ENCODE results near the gene RER1.
"Not testable (repeated sequence)": the region's sequence is repeated elsewhere in the genome, so short reads cannot be mapped to it uniquely, and the experiment has no call there.

RER1 gene

DNA sequence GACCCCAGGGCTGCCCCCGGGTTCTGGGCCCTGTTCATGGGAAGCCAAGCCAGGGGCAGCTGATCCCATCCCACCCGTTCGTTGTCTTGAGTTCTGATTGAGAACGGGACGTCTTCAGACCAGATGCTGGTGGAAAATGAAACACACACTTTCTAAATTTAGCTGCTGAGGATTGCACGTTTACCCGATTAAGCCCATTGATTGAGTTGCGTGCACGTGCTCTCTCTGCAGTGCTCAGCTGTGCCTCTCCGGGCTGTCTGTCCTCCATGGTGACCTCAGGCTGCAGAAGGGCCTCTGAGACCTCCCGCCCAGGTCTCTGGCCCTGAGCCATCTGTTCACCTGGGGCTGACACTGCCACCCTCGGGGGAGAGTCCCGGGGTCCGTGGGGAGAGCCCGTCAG, 47.7 kb downstream of the RER1 start:
- Histone ChIP-seq H3K9ac (ENCODE audit: low read depth, low read length) (no peak overlapping the region), H3K9me3 (ENCODE audit: insufficient read depth, low read depth, low read length) (no peaks in the 10 kb centered on the region), H3K27ac (ENCODE audit: low read length) (no peak overlapping the region), H3K36me3 (ENCODE audit: insufficient read depth, low read depth, low read length) (no peaks in the 10 kb centered on the region), H3K4me3 (ENCODE audit: low read length) (no peak overlapping the region), H3K27me3 (ENCODE audit: insufficient read depth, low read length) (peaks cover 30% of the 10 kb centered on the region), H3K4me1 (ENCODE audit: insufficient read depth, low read length) (no peaks in the 10 kb centered on the region)

DNA sequence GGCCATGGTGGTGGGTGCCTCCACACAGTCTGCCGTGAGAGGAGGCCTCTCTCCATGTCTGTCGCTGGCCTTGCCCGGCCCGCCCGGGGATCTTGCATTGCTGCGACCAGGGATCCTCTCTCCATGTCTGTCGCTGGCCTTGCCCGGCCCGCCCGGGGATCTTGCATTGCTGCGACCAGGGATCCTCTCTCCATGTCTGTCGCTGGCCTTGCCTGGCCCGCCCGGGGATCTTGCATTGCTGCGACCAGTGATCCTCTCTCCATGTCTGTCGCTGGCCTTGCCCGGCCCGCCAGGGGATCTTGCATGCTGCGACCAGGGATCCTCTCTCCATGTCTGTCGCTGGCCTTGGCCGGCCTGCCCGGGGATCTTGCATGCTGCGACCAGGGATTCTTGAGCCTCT, 48.7 kb downstream of the RER1 start:
- H3K4me1 ChIP-seq (ENCODE audit: insufficient read depth, low read length); H3K4me3 ChIP-seq (ENCODE audit: low read length); H3K36me3 ChIP-seq (ENCODE audit: insufficient read depth, low read depth, low read length); H3K9ac ChIP-seq (ENCODE audit: low read depth, low read length); H3K27ac ChIP-seq (ENCODE audit: low read length); H3K9me3 ChIP-seq (ENCODE audit: insufficient read depth, low read depth, low read length): not testable (repeated sequence)
- H3K27me3 ChIP-seq (ENCODE audit: insufficient read depth, low read length), result peaks cover 39% of the 10 kb centered on the region

DNA sequence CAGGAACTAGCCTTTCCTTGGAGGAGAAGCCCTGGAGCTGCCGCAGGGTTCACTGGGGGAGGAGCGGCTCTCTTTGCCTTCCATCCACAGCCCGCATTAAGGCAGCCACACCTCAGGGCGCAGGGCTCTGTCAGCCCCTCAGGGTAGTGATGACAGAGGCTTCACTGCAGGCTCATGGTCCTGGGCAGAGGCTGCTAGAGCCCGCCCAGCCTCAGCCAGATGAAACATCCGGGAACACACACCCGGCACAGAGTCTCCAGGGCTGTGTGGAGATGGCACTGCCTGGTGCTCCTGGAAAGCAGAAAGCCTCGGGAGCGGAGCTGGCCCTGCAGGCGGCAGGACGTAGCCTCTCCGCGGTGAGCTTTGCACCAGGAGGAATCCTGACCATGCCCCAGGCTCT, 50.1 kb downstream of the RER1 start:
- no peaks in the 10 kb centered on the region for H3K9me3 ChIP-seq (ENCODE audit: insufficient read depth, low read depth, low read length)
- peaks cover 45% of the 10 kb centered on the region for H3K27me3 ChIP-seq (ENCODE audit: insufficient read depth, low read length)
- no peaks in the 10 kb centered on the region; the same call in 1 of the 2 replicates for H3K4me1 ChIP-seq (ENCODE audit: insufficient read depth, low read length)
- no peaks in the 10 kb centered on the region for H3K36me3 ChIP-seq (ENCODE audit: insufficient read depth, low read depth, low read length)
- no peak overlapping the region for H3K27ac ChIP-seq (ENCODE audit: low read length)
- H3K9ac ChIP-seq (ENCODE audit: low read depth, low read length), result no peak overlapping the region
- H3K4me3 ChIP-seq (ENCODE audit: low read length), result no peak overlapping the region

DNA sequence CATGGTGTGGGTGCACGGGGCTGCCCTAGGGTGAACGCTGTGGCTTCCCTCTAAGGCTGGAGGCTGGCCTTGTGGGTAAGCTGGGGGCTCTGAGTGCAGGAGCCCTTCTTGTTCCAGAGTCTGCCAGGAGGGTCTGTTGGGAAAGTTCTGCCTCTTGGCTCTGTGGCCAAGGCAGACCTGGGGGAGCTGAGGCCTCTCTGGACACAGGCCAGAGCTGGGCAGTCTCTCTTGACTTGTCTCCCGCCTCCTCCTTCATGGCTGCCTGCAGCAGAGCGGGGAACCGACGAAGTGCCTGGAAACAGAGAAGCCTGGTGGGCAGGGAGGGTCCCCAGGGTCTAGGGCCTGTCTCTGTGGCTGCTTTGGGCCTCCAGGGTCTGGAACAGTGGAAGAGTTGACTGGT, 51.0 kb downstream of the RER1 start:
- no peak overlapping the region for H3K9ac ChIP-seq (ENCODE audit: low read depth, low read length)
- H3K9me3 ChIP-seq (ENCODE audit: insufficient read depth, low read depth, low read length), result no peaks in the 10 kb centered on the region
- no peak overlapping the region for H3K27ac ChIP-seq (ENCODE audit: low read length)
- no peaks in the 10 kb centered on the region for H3K36me3 ChIP-seq (ENCODE audit: insufficient read depth, low read depth, low read length)
- peaks cover 45% of the 10 kb centered on the region for H3K27me3 ChIP-seq (ENCODE audit: insufficient read depth, low read length)
- peaks cover 5% of the 10 kb centered on the region; the same call in 1 of the 2 replicates for H3K4me1 ChIP-seq (ENCODE audit: insufficient read depth, low read length)
- no peak overlapping the region for H3K4me3 ChIP-seq (ENCODE audit: low read length)

DNA sequence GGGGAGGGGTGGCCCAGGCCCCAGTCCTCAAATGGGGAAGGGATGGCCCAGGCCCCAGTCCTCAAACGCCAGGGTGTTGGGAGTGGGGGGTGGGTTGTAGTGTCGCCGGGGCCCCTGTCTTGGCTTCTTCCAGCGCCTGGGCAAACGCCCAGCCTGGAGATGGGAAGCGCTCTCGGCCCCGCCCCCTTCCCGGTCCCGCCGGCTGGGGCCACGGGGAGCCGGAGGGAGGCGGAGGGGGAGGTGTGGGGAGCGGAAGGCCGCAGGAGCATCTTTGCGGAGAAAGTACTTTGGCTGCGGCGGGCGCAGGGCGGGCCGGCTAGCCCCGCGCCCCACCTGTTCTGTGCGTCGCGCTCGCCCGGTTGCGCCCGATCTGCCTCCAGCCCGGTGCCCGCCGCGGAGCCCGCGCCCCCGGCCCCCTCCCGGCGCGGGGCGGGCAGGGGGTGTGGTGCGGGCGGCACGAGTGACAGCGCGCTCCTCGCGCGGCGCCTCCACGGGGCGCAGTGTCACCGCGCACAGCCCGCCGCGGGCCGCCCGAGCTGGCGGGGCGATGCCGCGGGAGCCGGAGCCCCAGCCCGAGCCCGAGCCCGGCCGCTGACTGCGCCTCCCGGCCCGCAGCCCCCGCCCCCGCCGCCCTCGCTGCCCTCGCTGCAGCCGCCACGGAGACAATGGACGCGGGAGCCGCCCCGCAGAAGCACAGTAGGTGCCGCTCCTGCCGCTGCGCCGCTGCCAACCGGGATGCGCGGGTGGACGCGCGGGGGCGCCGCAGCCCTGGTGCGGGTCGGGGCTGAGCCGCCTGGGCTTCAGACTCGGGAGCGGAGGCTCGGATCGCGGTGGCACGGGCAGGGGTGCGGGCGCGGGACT, 51.9 kb downstream of the RER1 start:
- Histone ChIP-seq H3K4me3 (ENCODE audit: low read length) (no peak overlapping the region; the same call in 1 of the 2 replicates), H3K27me3 (ENCODE audit: insufficient read depth, low read length) (peaks cover 45% of the 10 kb centered on the region), H3K27ac (ENCODE audit: low read length) (no peak overlapping the region), H3K9ac (ENCODE audit: low read depth, low read length) (no peak overlapping the region), H3K36me3 (ENCODE audit: insufficient read depth, low read depth, low read length) (no peaks in the 10 kb centered on the region), H3K4me1 (ENCODE audit: insufficient read depth, low read length) (peaks cover 5% of the 10 kb centered on the region; the same call in 1 of the 2 replicates), H3K9me3 (ENCODE audit: insufficient read depth, low read depth, low read length) (no peaks in the 10 kb centered on the region)

DNA sequence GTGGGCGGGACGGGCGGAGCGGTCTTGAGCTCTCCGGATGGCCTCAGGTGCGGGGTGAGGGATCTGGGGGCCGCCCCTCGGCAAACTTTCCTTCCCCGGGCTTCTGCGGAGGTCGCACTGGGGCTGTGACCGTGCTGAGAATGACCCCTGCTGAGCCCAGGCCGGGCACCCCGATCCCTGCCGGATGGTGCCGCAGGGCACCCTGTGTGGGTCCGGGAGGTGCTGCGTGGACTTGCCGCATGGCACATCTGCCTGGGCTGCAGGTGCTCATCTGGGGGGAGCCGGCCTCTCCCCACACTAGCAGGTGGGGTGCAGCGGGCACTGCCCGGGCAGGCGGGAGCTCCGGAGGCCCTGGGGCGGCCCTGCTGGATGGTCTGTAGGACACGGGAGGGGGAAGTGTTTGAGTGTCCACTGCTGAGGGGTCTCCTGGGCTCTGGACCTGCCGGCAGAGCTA, 52.5 kb downstream of the RER1 start:
- H3K4me1 ChIP-seq (ENCODE audit: insufficient read depth, low read length), result peaks cover 5% of the 10 kb centered on the region; the same call in 1 of the 2 replicates
- H3K27ac ChIP-seq (ENCODE audit: low read length), result no peak overlapping the region
- peaks cover 45% of the 10 kb centered on the region for H3K27me3 ChIP-seq (ENCODE audit: insufficient read depth, low read length)
- H3K9me3 ChIP-seq (ENCODE audit: insufficient read depth, low read depth, low read length), result no peaks in the 10 kb centered on the region
- H3K36me3 ChIP-seq (ENCODE audit: insufficient read depth, low read depth, low read length), result no peaks in the 10 kb centered on the region
- H3K9ac ChIP-seq (ENCODE audit: low read depth, low read length), result no peak overlapping the region
- H3K4me3 ChIP-seq (ENCODE audit: low read length), result no peak overlapping the region

DNA sequence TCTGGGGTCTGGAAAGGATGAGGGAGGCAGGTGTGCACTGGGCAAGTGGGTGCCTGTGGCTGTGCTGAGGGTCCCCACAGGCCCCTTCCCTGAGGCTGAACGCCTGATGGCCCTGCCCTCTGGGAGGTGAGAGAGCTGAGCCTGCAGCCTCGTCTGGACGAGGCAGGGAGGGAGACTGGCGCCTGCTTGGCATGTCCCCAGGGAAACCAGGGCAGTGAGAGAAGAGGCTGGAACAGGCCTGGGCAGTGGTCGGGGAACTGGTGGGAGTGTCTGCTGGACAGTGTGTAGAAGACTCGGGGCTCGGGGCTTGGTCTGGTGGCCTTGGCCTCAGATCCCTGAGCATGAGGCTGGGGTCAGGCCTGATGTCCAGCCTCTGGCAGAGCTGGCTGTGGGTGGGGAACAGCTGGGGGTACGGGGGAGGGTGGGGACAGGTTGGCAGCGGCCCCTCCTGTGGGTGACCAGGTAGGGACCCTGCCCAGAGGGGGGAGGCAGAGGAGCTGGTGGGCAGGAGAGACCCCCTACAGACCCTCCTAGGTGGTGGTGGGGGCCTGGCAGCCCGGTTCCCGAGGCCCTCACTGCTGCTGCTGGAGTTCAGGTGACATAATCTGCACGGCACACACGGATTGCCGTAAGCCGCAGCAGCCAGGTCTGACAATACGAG, 53.7 kb downstream of the RER1 start:
- Histone ChIP-seq H3K4me3 (ENCODE audit: low read length) (no peak overlapping the region), H3K27ac (ENCODE audit: low read length) (no peak overlapping the region), H3K4me1 (ENCODE audit: insufficient read depth, low read length) (peaks cover 5% of the 10 kb centered on the region; the same call in 1 of the 2 replicates), H3K9ac (ENCODE audit: low read depth, low read length) (no peak overlapping the region), H3K27me3 (ENCODE audit: insufficient read depth, low read length) (peaks cover 45% of the 10 kb centered on the region), H3K9me3 (ENCODE audit: insufficient read depth, low read depth, low read length) (no peaks in the 10 kb centered on the region), H3K36me3 (ENCODE audit: insufficient read depth, low read depth, low read length) (no peaks in the 10 kb centered on the region)

DNA sequence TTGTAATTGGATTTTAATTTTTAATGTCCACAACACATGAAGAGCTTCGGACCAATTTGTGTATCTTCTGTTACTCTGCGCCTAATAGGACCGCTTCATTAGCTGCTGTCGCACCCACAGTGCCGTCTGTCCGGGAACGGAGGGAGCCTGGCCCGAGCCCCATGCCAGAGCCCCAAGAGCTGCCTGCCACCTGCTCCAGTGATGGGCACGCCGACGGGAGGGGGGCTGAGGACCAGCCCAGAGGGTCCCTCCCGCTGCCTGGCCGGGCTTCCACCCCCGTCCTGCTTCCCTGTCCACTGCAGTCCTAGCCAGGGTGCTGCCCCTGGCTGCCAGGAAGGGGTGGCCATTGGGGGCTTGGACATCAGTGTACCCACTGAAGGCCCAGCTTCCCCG, 54.2 kb downstream of the RER1 start:
- Histone ChIP-seq H3K4me3 (ENCODE audit: low read length) (no peak overlapping the region), H3K27me3 (ENCODE audit: insufficient read depth, low read length) (peaks cover 45% of the 10 kb centered on the region), H3K4me1 (ENCODE audit: insufficient read depth, low read length) (peaks cover 5% of the 10 kb centered on the region; the same call in 1 of the 2 replicates), H3K9me3 (ENCODE audit: insufficient read depth, low read depth, low read length) (no peaks in the 10 kb centered on the region), H3K9ac (ENCODE audit: low read depth, low read length) (no peak overlapping the region), H3K27ac (ENCODE audit: low read length) (no peak overlapping the region), H3K36me3 (ENCODE audit: insufficient read depth, low read depth, low read length) (no peaks in the 10 kb centered on the region)

DNA sequence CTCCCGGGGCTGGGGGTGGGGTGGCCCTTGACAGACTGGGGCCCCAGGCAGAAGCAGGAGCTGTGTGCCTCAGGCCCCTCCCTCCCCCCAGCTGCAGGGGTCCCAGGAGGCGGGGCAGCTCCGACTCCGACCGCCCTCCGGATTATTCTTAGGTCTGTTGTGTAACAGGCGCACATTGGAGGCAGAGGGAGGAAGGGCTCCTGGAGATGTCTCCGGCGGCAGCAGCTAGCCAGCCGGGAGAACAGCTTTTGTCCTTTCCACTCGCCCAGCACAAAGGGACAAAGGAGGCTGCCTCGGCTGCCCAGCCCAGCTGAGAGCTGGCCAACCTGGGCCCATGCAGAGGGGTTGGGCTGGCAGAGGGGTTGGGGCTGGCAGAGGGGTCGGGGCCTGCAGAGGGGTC, 54.8 kb downstream of the RER1 start:
- peak overlapping the region; percentile 32; the same call in 1 of the 2 replicates for H3K9ac ChIP-seq (ENCODE audit: low read depth, low read length)
- H3K4me1 ChIP-seq (ENCODE audit: insufficient read depth, low read length), result peaks cover 5% of the 10 kb centered on the region; the same call in 1 of the 2 replicates
- H3K27me3 ChIP-seq (ENCODE audit: insufficient read depth, low read length), result peaks cover 43% of the 10 kb centered on the region
- no peaks in the 10 kb centered on the region for H3K36me3 ChIP-seq (ENCODE audit: insufficient read depth, low read depth, low read length)
- no peak overlapping the region for H3K27ac ChIP-seq (ENCODE audit: low read length)
- H3K4me3 ChIP-seq (ENCODE audit: low read length), result no peak overlapping the region
- H3K9me3 ChIP-seq (ENCODE audit: insufficient read depth, low read depth, low read length), result no peaks in the 10 kb centered on the region

DNA sequence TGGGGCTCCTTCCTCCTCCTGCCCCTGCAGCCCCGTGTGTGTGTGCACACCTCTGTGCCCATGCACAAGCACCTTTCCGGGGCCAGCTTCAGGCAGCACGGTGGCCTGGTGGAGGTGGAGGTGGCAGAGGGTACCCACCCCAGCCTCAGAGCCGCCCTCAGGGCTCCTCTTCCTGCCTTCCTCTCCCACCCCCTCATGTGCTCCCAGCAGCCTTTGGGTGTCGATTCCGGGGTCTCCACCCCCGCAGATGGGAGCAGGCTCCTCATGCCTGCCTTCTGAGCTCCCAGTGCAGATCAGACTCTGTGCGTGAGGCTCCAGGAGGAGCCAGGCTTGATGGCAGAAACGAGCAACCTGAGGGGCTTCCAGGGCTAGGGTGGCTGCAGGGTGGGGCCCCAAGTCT, 55.2 kb downstream of the RER1 start:
- Histone ChIP-seq H3K36me3 (ENCODE audit: insufficient read depth, low read depth, low read length) (no peaks in the 10 kb centered on the region), H3K9ac (ENCODE audit: low read depth, low read length) (peak overlapping the region; percentile 32; the same call in 1 of the 2 replicates), H3K27me3 (ENCODE audit: insufficient read depth, low read length) (peaks cover 38% of the 10 kb centered on the region), H3K9me3 (ENCODE audit: insufficient read depth, low read depth, low read length) (no peaks in the 10 kb centered on the region), H3K4me3 (ENCODE audit: low read length) (no peak overlapping the region), H3K4me1 (ENCODE audit: insufficient read depth, low read length) (peaks cover 5% of the 10 kb centered on the region; the same call in 1 of the 2 replicates), H3K27ac (ENCODE audit: low read length) (no peak overlapping the region)

DNA sequence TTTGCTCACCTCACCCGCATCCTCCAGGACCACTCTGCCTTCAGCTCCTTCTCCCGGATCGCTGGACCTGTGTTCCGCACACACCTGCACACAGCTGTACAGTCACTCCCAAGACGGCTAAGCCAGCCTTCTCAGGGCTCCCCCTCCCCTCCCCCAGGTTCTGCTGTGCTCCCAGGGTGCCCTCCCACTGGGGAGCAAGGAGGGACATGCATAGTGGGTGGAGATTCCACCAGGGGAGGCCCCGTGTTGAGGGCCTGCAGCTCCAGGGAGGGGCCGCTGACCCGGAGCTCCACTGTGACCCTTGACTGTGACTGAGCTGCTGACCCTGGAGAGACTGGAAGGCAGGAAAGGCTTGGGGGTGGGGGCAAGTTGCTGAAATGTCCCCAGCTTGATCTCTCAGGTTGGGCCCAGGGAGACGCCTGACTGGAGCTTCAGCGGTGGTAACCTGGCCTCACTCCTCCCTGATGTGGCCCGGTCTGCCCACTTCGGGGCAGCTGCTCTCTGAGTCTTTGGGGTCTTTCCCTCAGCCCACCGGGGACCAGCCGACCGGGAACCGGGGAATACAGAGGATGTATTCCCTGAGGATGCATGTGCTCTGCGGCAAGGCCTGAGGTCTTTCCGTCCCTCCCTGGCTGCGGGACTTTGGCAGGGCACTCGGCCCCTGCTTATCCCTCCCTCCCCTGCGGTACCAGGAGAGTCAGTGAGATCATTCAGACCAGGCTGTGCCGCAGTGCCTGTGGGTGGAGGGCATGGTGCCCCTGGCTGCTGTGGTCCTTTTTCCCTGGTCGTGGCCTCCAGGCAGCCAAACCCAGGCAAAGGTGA, 55.8 kb downstream of the RER1 start:
- Histone ChIP-seq H3K36me3 (ENCODE audit: insufficient read depth, low read depth, low read length) (no peaks in the 10 kb centered on the region), H3K9me3 (ENCODE audit: insufficient read depth, low read depth, low read length) (no peaks in the 10 kb centered on the region), H3K4me3 (ENCODE audit: low read length) (no peak overlapping the region), H3K27me3 (ENCODE audit: insufficient read depth, low read length) (peaks cover 32% of the 10 kb centered on the region), H3K4me1 (ENCODE audit: insufficient read depth, low read length) (peaks cover 5% of the 10 kb centered on the region; the same call in 1 of the 2 replicates), H3K27ac (ENCODE audit: low read length) (no peak overlapping the region), H3K9ac (ENCODE audit: low read depth, low read length) (no peak overlapping the region)
